ENCODE data around the gene ZNF454. TPM values are rescaled to one million over a fixed set of nuclear protein-coding genes. Genes with fewer than 3 reads are reported as not detected.

The ZNF454 gene
- total RNA-seq, 1 experiment from 2014 or later = not detected

- ChIA-PET POLR2A (no interaction called here), CTCF (no interaction called here)
- Mint-ChIP-seq H3K27me3 (ENCODE audit: insufficient read depth, unreplicated experiment) (no peaks in the 10 kb centered on the region), H3K36me3 (ENCODE audit: insufficient read depth, unreplicated experiment) (no peaks in the 10 kb centered on the region), H3K4me1 (ENCODE audit: insufficient read depth, unreplicated experiment) (no peaks in the 10 kb centered on the region), H3K27ac (ENCODE audit: low read depth, unreplicated experiment) (no peak overlapping the region), H3K9me3 (ENCODE audit: unreplicated experiment) (peaks cover 44% of the 10 kb centered on the region), H3K4me3 (ENCODE audit: unreplicated experiment) (no peak overlapping the region)
- no TSS peak for BruUV-seq (replicated peaks)
- no peak for TF ChIP-seq CTCF (IDR thresholded peaks at IDR 0.05; ENCODE audit: unreplicated experiment)
- DNase-seq (ENCODE audit: unreplicated experiment) = no peak
- intact Hi-C loops (cut with micrococcal nuclease) = no loop called here
These were observed 45.4 kb downstream of the ZNF454 start for GRCh38 chr5:178986326-178986960.

GRCh38 chr5:178988436-178989220 is 47.6 kb downstream of the ZNF454 start:
- Mint-ChIP-seq H3K27me3 (ENCODE audit: insufficient read depth, unreplicated experiment) (no peaks in the 10 kb centered on the region), H3K36me3 (ENCODE audit: insufficient read depth, unreplicated experiment) (no peaks in the 10 kb centered on the region), H3K4me1 (ENCODE audit: insufficient read depth, unreplicated experiment) (no peaks in the 10 kb centered on the region), H3K27ac (ENCODE audit: low read depth, unreplicated experiment) (no peak overlapping the region), H3K9me3 (ENCODE audit: unreplicated experiment) (peaks cover 44% of the 10 kb centered on the region), H3K4me3 (ENCODE audit: unreplicated experiment) (no peak overlapping the region)
- no TSS peak for BruUV-seq (replicated peaks)
- ChIA-PET POLR2A (no interaction called here), CTCF (interaction anchor here (0.6 to 1.1 kb wide), 3 partner anchors 9 to 678 kb away, joined by 3 read pairs; no protein-coding TSS in a partner anchor)
- intact Hi-C loops (cut with micrococcal nuclease) = no loop called here
- TF ChIP-seq CTCF (IDR thresholded peaks at IDR 0.05; ENCODE audit: unreplicated experiment) = no peak
- DNase-seq (ENCODE audit: unreplicated experiment) = no peak

- H3K4me1 Mint-ChIP-seq (ENCODE audit: insufficient read depth, unreplicated experiment) = no peaks in the 10 kb centered on the region
- BruUV-seq (replicated peaks) = no TSS peak
- TF ChIP-seq CTCF (IDR thresholded peaks at IDR 0.05; ENCODE audit: unreplicated experiment) = no peak
- ChIA-PET CTCF (interaction anchor here (0.6 kb wide), 3 partner anchors 16 to 678 kb away, joined by 3 read pairs; no protein-coding TSS in a partner anchor), POLR2A (no interaction called here)
- DNase-seq (ENCODE audit: unreplicated experiment) = no peak
- no peaks in the 10 kb centered on the region for H3K36me3 Mint-ChIP-seq (ENCODE audit: insufficient read depth, unreplicated experiment)
- no peaks in the 10 kb centered on the region for H3K27me3 Mint-ChIP-seq (ENCODE audit: insufficient read depth, unreplicated experiment)
- intact Hi-C loops (cut with micrococcal nuclease) = no loop called here
- no peak overlapping the region for H3K27ac Mint-ChIP-seq (ENCODE audit: low read depth, unreplicated experiment)
- no peak overlapping the region for H3K4me3 Mint-ChIP-seq (ENCODE audit: unreplicated experiment)
- H3K9me3 Mint-ChIP-seq (ENCODE audit: unreplicated experiment) = peaks cover 44% of the 10 kb centered on the region
These were observed 48.3 kb downstream of the ZNF454 start for GRCh38 chr5:178989311-178989710.

GRCh38 chr5:178990491-178990890 is 49.5 kb downstream of the ZNF454 start:
- BruUV-seq (replicated peaks) = no TSS peak
- H3K27ac Mint-ChIP-seq (ENCODE audit: low read depth, unreplicated experiment) = no peak overlapping the region
- no peak for TF ChIP-seq CTCF (IDR thresholded peaks at IDR 0.05; ENCODE audit: unreplicated experiment)
- no peaks in the 10 kb centered on the region for H3K27me3 Mint-ChIP-seq (ENCODE audit: insufficient read depth, unreplicated experiment)
- no peaks in the 10 kb centered on the region for H3K4me1 Mint-ChIP-seq (ENCODE audit: insufficient read depth, unreplicated experiment)
- no peak overlapping the region for H3K4me3 Mint-ChIP-seq (ENCODE audit: unreplicated experiment)
- intact Hi-C loops (cut with micrococcal nuclease) = no loop called here
- no peaks in the 10 kb centered on the region for H3K36me3 Mint-ChIP-seq (ENCODE audit: insufficient read depth, unreplicated experiment)
- DNase-seq (ENCODE audit: unreplicated experiment) = no peak
- CTCF ChIA-PET = no interaction called here
- POLR2A ChIA-PET = no interaction called here
- H3K9me3 Mint-ChIP-seq (ENCODE audit: unreplicated experiment) = peaks cover 49% of the 10 kb centered on the region

All from MCF 10A (cell line).